Gastrocnemius medialis (tissue), 4 donors: ENCODE data around the gene SCGB1C2. TPM values are rescaled to one million over a fixed set of nuclear protein-coding genes. Genes with fewer than 3 reads are reported as not detected.

Experiments
- ATAC-seq, 2 donors: fragments of 150-250 bp; one replicate each; pipeline ENCODE4 v1.9.1; 2016
- DNase-seq, 2 donors: peaks; one replicate each; pipeline ENCODE4 v3.0.0-alpha.2; 2019
- H3K27ac ChIP-seq, 4 donors: fragments of 200-600 bp; sonication (generic); 1 replicate in 1 of 4; 2 replicates in 3 of 4; pipeline ENCODE4 v1.5.1; 2016 to 2018; ENCODE audit warnings: mild to moderate bottlenecking in 2 of 4, moderate library complexity in 1 of 4
- H3K27me3 ChIP-seq, 3 donors: fragments of 200-600 bp; sonication (generic) in 2 of 3; 1 replicate in 1 of 3; 2 replicates in 2 of 3; pipeline versions ENCODE4 v1.5.1 to v1.6.0; 2016 to 2019; ENCODE audit warnings: mild to moderate bottlenecking in 1 of 3, moderate library complexity in 1 of 3
- H3K36me3 ChIP-seq, 2 donors: fragments of 200-600 bp; sonication (generic) in 1 of 2; one replicate each; pipeline ENCODE4 v1.5.1; 2017 to 2018
- H3K4me1 ChIP-seq, 2 donors: fragments of 200-600 bp; sonication (generic) in 1 of 2; one replicate each; pipeline ENCODE4 v1.5.1; 2016 to 2017; ENCODE audit warnings: mild to moderate bottlenecking in 2 of 2
- H3K4me3 ChIP-seq, 4 donors: fragments of 200-600 bp; sonication (generic) in 3 of 4; 1 replicate in 1 of 4; 2 replicates in 3 of 4; pipeline ENCODE4 v1.5.1; 2016 to 2019; ENCODE audit warnings: mild to moderate bottlenecking in 2 of 4
- H3K9me3 ChIP-seq, 3 donors: fragments of 200-600 bp; sonication (generic) in 2 of 3; 1 replicate in 1 of 3; 2 replicates in 2 of 3; pipeline ENCODE4 v1.5.1; 2016 to 2019
- POLR2A ChIP-seq, 2 donors: fragments of 450-650 bp; IDR thresholded peaks; one replicate each; pipeline ENCODE4 v1.6.1; 2017; ENCODE audit warnings: antibody characterized with exemption in 2 of 2, mild to moderate bottlenecking in 2 of 2, moderate library complexity in 2 of 2
- in situ Hi-C, 4 donors: fragments of 200-750 bp; cut with MboI; loops; one replicate each; pipeline versions ENCODE4 v1.15.0 to v1.8.0; 2017; ENCODE audit warnings: low sequenced_read_pairs in 4 of 4
- intact Hi-C: fragments of 100-400 bp; cut with DNase I; formaldehyde crosslinking; loops from one replicate; pipeline ENCODE4 v1.15.1; 2023; ENCODE audit warnings: low total_unique reads
- total RNA-seq, 4 donors: library from RNA; depleted of rRNA; stranded (reverse); fragments of >200 nt; gene quantifications; one replicate each; pipeline versions ENCODE4 v1.1.0 to v1.2.3, GENCODE V29; 2016
- TF ChIP-seq, protein P1 (sequence below), 5 experiments: fragments of 450-650 bp in 3 of 5; fragments of 200-600 bp in 2 of 5; sonication (generic) in 2 of 5; IDR thresholded peaks in 4 of 5; conservative IDR thresholded peaks in 1 of 5; 1 replicate in 4 of 5; 2 replicates in 1 of 5; pipeline ENCODE4 v1.5.1; 2016 to 2019; ENCODE audit warnings: antibody characterized with exemption in 5 of 5, mild to moderate bottlenecking in 3 of 5, moderate library complexity in 3 of 5

The SCGB1C2 gene
- total RNA-seq, 4 donors from 2014 or later: not detected

DNA sequence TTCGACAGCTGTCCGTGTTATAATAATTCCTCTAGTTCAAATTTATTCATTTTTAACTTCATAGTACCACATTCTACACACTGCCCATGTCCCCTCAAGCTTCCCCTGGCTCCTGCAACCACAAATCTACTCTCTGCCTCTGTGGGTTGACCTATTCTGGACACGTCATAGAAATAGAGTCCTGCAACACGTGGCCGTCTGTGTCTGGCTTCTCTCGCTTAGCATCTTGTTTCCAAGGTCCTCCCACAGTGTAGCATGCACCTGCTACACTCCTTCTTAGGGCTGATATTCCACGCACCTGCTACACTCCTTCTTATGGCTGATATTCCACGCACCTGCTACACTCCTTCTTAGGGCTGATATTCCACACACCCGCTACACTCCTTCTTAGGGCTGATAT is 16.5 kb downstream of the SCGB1C2 start:
- intact Hi-C loops (no loop called here), in situ Hi-C loops (no loop called here)
- no peaks in the 10 kb centered on the region for H3K9me3 ChIP-seq
- no peaks in the 10 kb centered on the region for H3K36me3 ChIP-seq
- H3K27me3 ChIP-seq: no peaks in the 10 kb centered on the region
- H3K27ac ChIP-seq: no peak overlapping the region
- TF ChIP-seq, protein P1, sequence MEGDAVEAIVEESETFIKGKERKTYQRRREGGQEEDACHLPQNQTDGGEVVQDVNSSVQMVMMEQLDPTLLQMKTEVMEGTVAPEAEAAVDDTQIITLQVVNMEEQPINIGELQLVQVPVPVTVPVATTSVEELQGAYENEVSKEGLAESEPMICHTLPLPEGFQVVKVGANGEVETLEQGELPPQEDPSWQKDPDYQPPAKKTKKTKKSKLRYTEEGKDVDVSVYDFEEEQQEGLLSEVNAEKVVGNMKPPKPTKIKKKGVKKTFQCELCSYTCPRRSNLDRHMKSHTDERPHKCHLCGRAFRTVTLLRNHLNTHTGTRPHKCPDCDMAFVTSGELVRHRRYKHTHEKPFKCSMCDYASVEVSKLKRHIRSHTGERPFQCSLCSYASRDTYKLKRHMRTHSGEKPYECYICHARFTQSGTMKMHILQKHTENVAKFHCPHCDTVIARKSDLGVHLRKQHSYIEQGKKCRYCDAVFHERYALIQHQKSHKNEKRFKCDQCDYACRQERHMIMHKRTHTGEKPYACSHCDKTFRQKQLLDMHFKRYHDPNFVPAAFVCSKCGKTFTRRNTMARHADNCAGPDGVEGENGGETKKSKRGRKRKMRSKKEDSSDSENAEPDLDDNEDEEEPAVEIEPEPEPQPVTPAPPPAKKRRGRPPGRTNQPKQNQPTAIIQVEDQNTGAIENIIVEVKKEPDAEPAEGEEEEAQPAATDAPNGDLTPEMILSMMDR (IDR thresholded peaks at IDR 0.05 in 4 of 5, conservative IDR thresholded peaks at IDR 0.05 in 1 of 5): no peak
- no peak for TF ChIP-seq POLR2A (IDR thresholded peaks at IDR 0.05)
- no peak for ATAC-seq
- H3K4me1 ChIP-seq: no peaks in the 10 kb centered on the region
- DNase-seq: no peak
- H3K4me3 ChIP-seq: no peak overlapping the region

- Histone ChIP-seq H3K4me1 (no peaks in the 10 kb centered on the region), H3K27ac (no peak overlapping the region), H3K4me3 (no peak overlapping the region), H3K36me3 (no peaks in the 10 kb centered on the region), H3K9me3 (no peaks in the 10 kb centered on the region), H3K27me3 (no peaks in the 10 kb centered on the region)
- in situ Hi-C loops (no loop called here), intact Hi-C loops (no loop called here)
- no peak for TF ChIP-seq POLR2A (IDR thresholded peaks at IDR 0.05)
- TF ChIP-seq, protein P1 (IDR thresholded peaks at IDR 0.05 in 4 of 5, conservative IDR thresholded peaks at IDR 0.05 in 1 of 5): no peak
- DNase-seq: no peak
- ATAC-seq: no peak
Measured at GRCh38 chr17:155576-155975, 18.2 kb downstream of the SCGB1C2 start.

GRCh38 chr17:156094-156621 is 18.8 kb downstream of the SCGB1C2 start:
- H3K4me3 ChIP-seq: no peak overlapping the region
- no peak overlapping the region for H3K27ac ChIP-seq
- DNase-seq (no peak), ATAC-seq (no peak)
- intact Hi-C loops (no loop called here), in situ Hi-C loops (no loop called here)
- TF ChIP-seq, protein P1 (IDR thresholded peaks at IDR 0.05 in 4 of 5, conservative IDR thresholded peaks at IDR 0.05 in 1 of 5): no peak
- TF ChIP-seq POLR2A (IDR thresholded peaks at IDR 0.05): no peak
- no peaks in the 10 kb centered on the region for H3K9me3 ChIP-seq
- no peaks in the 10 kb centered on the region for H3K36me3 ChIP-seq
- no peaks in the 10 kb centered on the region for H3K27me3 ChIP-seq
- H3K4me1 ChIP-seq: no peaks in the 10 kb centered on the region

DNA sequence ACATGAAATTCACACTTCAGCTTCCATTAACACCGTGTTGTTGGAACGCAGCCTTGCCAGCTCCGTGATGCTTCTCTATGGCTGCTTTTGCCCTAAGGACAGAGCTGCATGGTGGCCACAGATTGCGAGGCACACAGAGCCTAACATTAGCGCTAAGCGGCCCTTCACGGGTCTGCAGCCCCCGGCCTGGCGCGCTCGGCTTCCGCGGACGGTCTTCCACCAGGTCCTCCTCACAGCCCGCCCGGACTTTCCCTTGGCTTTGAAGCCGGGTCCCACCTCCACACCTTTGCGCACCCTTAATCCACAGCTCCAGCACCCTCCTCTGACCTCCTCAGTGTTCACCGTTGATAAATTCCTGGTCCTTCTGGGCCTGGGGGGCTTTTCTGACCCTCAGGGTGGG is 19.6 kb downstream of the SCGB1C2 start:
- in situ Hi-C loops (no loop called here), intact Hi-C loops (no loop called here)
- DNase-seq: no peak
- Histone ChIP-seq H3K27ac (no peak overlapping the region), H3K27me3 (no peaks in the 10 kb centered on the region), H3K9me3 (no peaks in the 10 kb centered on the region), H3K36me3 (no peaks in the 10 kb centered on the region), H3K4me1 (no peaks in the 10 kb centered on the region), H3K4me3 (no peak overlapping the region)
- no peak for ATAC-seq
- no peak for TF ChIP-seq POLR2A (IDR thresholded peaks at IDR 0.05)
- TF ChIP-seq, protein P1 (IDR thresholded peaks at IDR 0.05 in 4 of 5, conservative IDR thresholded peaks at IDR 0.05 in 1 of 5): no peak

DNA sequence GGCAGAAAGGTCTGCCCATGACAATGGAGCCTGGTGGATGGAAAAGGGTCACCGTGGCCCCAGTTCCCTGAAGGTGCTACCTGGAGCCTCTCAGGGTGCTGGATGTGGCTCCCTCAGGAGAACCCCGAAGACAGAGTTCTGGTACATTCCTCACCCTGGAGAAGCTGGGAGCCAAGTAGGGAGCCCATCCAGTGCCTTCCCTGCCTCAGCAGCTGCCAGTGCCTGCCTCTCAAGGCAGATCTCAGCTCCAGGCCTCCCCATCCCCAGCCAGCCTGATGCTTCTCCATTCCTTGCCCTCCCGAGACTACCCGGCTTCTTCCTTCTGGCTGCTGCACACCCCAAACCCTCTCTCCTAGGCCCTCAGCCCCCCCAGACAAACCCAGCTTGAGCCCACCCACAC is 20.5 kb downstream of the SCGB1C2 start:
- no peaks in the 10 kb centered on the region for H3K27me3 ChIP-seq
- H3K27ac ChIP-seq: no peak overlapping the region
- H3K36me3 ChIP-seq: no peaks in the 10 kb centered on the region
- H3K4me3 ChIP-seq: no peak overlapping the region
- TF ChIP-seq, protein P1 (IDR thresholded peaks at IDR 0.05 in 4 of 5, conservative IDR thresholded peaks at IDR 0.05 in 1 of 5): no peak
- no peak for TF ChIP-seq POLR2A (IDR thresholded peaks at IDR 0.05)
- ATAC-seq: no peak
- DNase-seq: no peak
- no peaks in the 10 kb centered on the region for H3K4me1 ChIP-seq
- in situ Hi-C loops (no loop called here), intact Hi-C loops (no loop called here)
- no peaks in the 10 kb centered on the region for H3K9me3 ChIP-seq
